Astrocyte (in vitro differentiated cells and primary cell): Measurements from ENCODE around the gene CCT6A. TPM values are rescaled to one million over a fixed set of nuclear protein-coding genes. Genes with fewer than 3 reads are reported as not detected.

ENCODE experiments used
- DNase-seq: peaks from one replicate; pipeline ENCODE4 v3.0.0-alpha.2; 2010; ENCODE audit warnings: low read depth
- FAIRE-seq: peaks from 2 replicates; lab custom pipeline; 2011; peaks lifted over from hg19 to GRCh38; lab: Jason Lieb, UNC
- H2AFZ ChIP-seq: 2 replicates; pipeline ENCODE4 v1.6.0; 2012; ENCODE audit warnings: low read depth, low read length, inconsistent platforms
- H3K27ac ChIP-seq: 2 replicates; pipeline ENCODE4 v1.5.1; 2011; ENCODE audit warnings: low read depth, low read length, inconsistent platforms
- H3K27me3 ChIP-seq: 2 replicates; pipeline ENCODE4 v1.6.0; 2011; ENCODE audit warnings: low read length, inconsistent platforms; ENCODE audit not compliant: insufficient read depth
- H3K36me3 ChIP-seq: 2 replicates; pipeline ENCODE4 v1.5.1; 2011; ENCODE audit warnings: low read length, inconsistent platforms; ENCODE audit not compliant: insufficient read depth
- H3K4me1 ChIP-seq: 2 replicates; pipeline ENCODE4 v1.5.1; 2011; ENCODE audit warnings: low read length, inconsistent platforms; ENCODE audit not compliant: insufficient read depth
- H3K4me2 ChIP-seq: 2 replicates; pipeline ENCODE4 v1.6.0; 2012; ENCODE audit warnings: low read length, inconsistent platforms
- H3K4me3 ChIP-seq: 2 replicates; pipeline ENCODE4 v1.5.1; 2011; ENCODE audit warnings: low read depth, mild to moderate bottlenecking, low read length, inconsistent platforms; ENCODE audit not compliant: insufficient read depth
- H3K79me2 ChIP-seq: 2 replicates; pipeline ENCODE4 v1.6.0; 2012; ENCODE audit warnings: mild to moderate bottlenecking, low read length, inconsistent platforms; ENCODE audit not compliant: insufficient read depth
- H3K9ac ChIP-seq: 2 replicates; pipeline ENCODE4 v1.6.0; 2012; ENCODE audit warnings: mild to moderate bottlenecking, low read length, inconsistent platforms
- H3K9me3 ChIP-seq: 2 replicates; pipeline ENCODE4 v1.5.1; 2012; ENCODE audit warnings: low read depth, mild to moderate bottlenecking, low read length, inconsistent platforms; ENCODE audit not compliant: insufficient read depth
- H4K20me1 ChIP-seq: 2 replicates; pipeline ENCODE4 v1.6.0; 2012; ENCODE audit warnings: low read length, inconsistent platforms; ENCODE audit not compliant: insufficient read depth
- H3K27ac Mint-ChIP-seq: one replicate; pipeline ENCODE4 v1.8.0; 2021; ENCODE audit warnings: mild to moderate bottlenecking, mixed read lengths; ENCODE audit not compliant: unreplicated experiment
- H3K27me3 Mint-ChIP-seq: one replicate; pipeline ENCODE4 v1.8.0; 2021; ENCODE audit warnings: low read depth, mixed read lengths; ENCODE audit not compliant: unreplicated experiment
- H3K36me3 Mint-ChIP-seq: one replicate; pipeline ENCODE4 v1.8.0; 2021; ENCODE audit warnings: low read depth, mixed read lengths; ENCODE audit not compliant: unreplicated experiment
- H3K4me1 Mint-ChIP-seq: one replicate; pipeline ENCODE4 v1.8.0; 2021; ENCODE audit warnings: low read depth, mixed read lengths; ENCODE audit not compliant: unreplicated experiment
- H3K4me3 Mint-ChIP-seq: one replicate; pipeline ENCODE4 v1.8.0; 2021; ENCODE audit warnings: mild to moderate bottlenecking, moderate library complexity, mixed read lengths; ENCODE audit not compliant: unreplicated experiment
- H3K9me3 Mint-ChIP-seq: one replicate; pipeline ENCODE4 v1.8.0; 2021; ENCODE audit warnings: mild to moderate bottlenecking, mixed read lengths; ENCODE audit not compliant: unreplicated experiment
- CTCF ChIP-seq: IDR thresholded peaks from 2 replicates; pipeline ENCODE4 v1.5.1; 2011; ENCODE audit warnings: low read depth, mild to moderate bottlenecking, inconsistent platforms, low read length, moderate library complexity; ENCODE audit not compliant: insufficient read depth
- EZH2 ChIP-seq: IDR thresholded peaks from 2 replicates; pipeline ENCODE4 v1.6.1; 2012; ENCODE audit warnings: mild to moderate bottlenecking, low read length, inconsistent platforms; ENCODE audit not compliant: insufficient read depth
- total RNA-seq: library from RNA; stranded (reverse); gene quantifications from 2 replicates; pipeline ENCODE4 v1.2.1, GENCODE V29; 2021

The CCT6A gene
- total RNA-seq, 1 donor from 2014 or later: 180 TPM

DNA sequence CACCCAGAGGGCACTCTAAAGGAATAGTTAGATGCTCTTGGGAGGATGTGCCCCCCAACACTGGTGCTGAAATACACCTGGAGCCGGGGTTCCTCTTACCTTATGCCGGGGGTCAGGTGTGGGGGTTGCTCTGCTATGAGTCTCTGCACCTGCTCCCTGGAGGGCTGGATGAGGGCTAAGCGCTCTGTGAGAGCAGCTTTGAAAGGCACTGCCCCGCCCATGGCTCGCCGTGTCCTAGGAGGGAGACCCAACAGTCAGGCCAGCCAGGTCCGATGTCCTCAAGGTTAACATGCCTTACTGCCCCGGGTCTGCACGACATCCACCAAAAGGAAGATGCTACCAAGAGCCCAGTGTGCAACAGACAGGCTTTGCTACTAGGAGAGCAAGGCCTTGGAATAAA is 32.1 kb upstream of the CCT6A start:
- H3K4me1 Mint-ChIP-seq: no peaks in the 10 kb centered on the region
- H3K27ac Mint-ChIP-seq: no peak overlapping the region
- H3K4me1 ChIP-seq: no peaks in the 10 kb centered on the region
- no peak overlapping the region for H3K27ac ChIP-seq
- peaks cover 4% of the 10 kb centered on the region for H3K36me3 ChIP-seq
- no peaks in the 10 kb centered on the region for H3K9me3 Mint-ChIP-seq
- H2AFZ ChIP-seq: no peak overlapping the region
- DNase-seq: no peak
- FAIRE-seq: no peak
- H4K20me1 ChIP-seq: no peaks in the 10 kb centered on the region
- no peak for TF ChIP-seq CTCF
- TF ChIP-seq EZH2: no peak
- H3K4me3 Mint-ChIP-seq: no peak overlapping the region
- H3K4me3 ChIP-seq: no peak overlapping the region
- no peak overlapping the region for H3K9ac ChIP-seq
- H3K36me3 Mint-ChIP-seq: peaks cover 12% of the 10 kb centered on the region
- H3K27me3 ChIP-seq: no peaks in the 10 kb centered on the region
- H3K79me2 ChIP-seq: no peaks in the 10 kb centered on the region
- no peaks in the 10 kb centered on the region for H3K27me3 Mint-ChIP-seq
- no peaks in the 10 kb centered on the region for H3K9me3 ChIP-seq
- H3K4me2 ChIP-seq: no peak overlapping the region

GRCh38 chr7:56023500-56023899 is 28.1 kb upstream of the CCT6A start:
- H3K4me3 ChIP-seq: no peak overlapping the region
- H3K4me2 ChIP-seq: no peak overlapping the region
- Mint-ChIP-seq H3K4me3 (no peak overlapping the region), H3K9me3 (no peaks in the 10 kb centered on the region), H3K4me1 (peaks cover 2% of the 10 kb centered on the region), H3K27ac (no peak overlapping the region), H3K36me3 (peaks cover 18% of the 10 kb centered on the region), H3K27me3 (no peaks in the 10 kb centered on the region)
- no peaks in the 10 kb centered on the region for H3K79me2 ChIP-seq
- H3K4me1 ChIP-seq: no peaks in the 10 kb centered on the region
- H3K27ac ChIP-seq: no peak overlapping the region
- no peak for DNase-seq
- FAIRE-seq: no peak
- no peak overlapping the region for H3K9ac ChIP-seq
- no peaks in the 10 kb centered on the region for H3K27me3 ChIP-seq
- no peak for TF ChIP-seq EZH2
- no peak for TF ChIP-seq CTCF
- no peak overlapping the region for H2AFZ ChIP-seq
- H3K36me3 ChIP-seq: peaks cover 2% of the 10 kb centered on the region
- no peaks in the 10 kb centered on the region for H3K9me3 ChIP-seq
- H4K20me1 ChIP-seq: no peaks in the 10 kb centered on the region

DNA sequence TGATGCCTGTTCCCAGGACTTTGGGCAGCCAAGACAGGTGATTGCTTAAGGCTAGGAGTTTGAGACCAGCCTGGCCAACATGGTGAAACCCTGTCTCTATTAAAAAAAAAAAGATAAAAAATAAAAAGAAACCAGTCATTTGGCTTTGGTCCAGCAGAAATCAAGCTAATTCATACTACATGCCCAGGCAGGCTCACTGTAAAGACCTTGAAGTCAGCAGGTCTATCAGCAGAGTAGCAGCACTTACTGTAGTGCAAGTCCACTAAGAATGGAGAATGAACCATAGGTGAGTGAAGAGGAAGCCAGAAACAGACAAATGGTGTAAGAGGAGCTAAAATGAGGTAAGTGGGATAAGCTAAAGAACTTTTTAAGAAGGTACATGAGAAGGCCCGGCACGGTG is 25.0 kb upstream of the CCT6A start:
- H3K27ac Mint-ChIP-seq: no peak overlapping the region
- H3K9me3 Mint-ChIP-seq: no peaks in the 10 kb centered on the region
- H3K27me3 Mint-ChIP-seq: no peaks in the 10 kb centered on the region

More for the DNA sequence above, 25.0 kb upstream of the CCT6A start:
- no peak overlapping the region for H3K4me2 ChIP-seq
- H3K27ac ChIP-seq: no peak overlapping the region
- no peaks in the 10 kb centered on the region for H3K79me2 ChIP-seq
- H3K4me3 ChIP-seq: no peak overlapping the region
- no peaks in the 10 kb centered on the region for H4K20me1 ChIP-seq
- H3K4me1 ChIP-seq: peaks cover 5% of the 10 kb centered on the region
- H3K4me1 Mint-ChIP-seq: peaks cover 9% of the 10 kb centered on the region
- peaks cover 14% of the 10 kb centered on the region for H3K36me3 Mint-ChIP-seq
- no peak for FAIRE-seq
- no peak overlapping the region for H3K9ac ChIP-seq
- H2AFZ ChIP-seq: no peak overlapping the region
- DNase-seq: no peak
- H3K9me3 ChIP-seq: no peaks in the 10 kb centered on the region
- no peaks in the 10 kb centered on the region for H3K27me3 ChIP-seq
- no peak overlapping the region for H3K4me3 Mint-ChIP-seq
- TF ChIP-seq CTCF (no peak), EZH2 (no peak)
- H3K36me3 ChIP-seq: no peaks in the 10 kb centered on the region
